Measurements from ENCODE around the gene ZFHX3.
A peak's percentile ranks its signal among the peaks of the same experiment; 100 is the strongest.

Gene ZFHX3

DNA sequence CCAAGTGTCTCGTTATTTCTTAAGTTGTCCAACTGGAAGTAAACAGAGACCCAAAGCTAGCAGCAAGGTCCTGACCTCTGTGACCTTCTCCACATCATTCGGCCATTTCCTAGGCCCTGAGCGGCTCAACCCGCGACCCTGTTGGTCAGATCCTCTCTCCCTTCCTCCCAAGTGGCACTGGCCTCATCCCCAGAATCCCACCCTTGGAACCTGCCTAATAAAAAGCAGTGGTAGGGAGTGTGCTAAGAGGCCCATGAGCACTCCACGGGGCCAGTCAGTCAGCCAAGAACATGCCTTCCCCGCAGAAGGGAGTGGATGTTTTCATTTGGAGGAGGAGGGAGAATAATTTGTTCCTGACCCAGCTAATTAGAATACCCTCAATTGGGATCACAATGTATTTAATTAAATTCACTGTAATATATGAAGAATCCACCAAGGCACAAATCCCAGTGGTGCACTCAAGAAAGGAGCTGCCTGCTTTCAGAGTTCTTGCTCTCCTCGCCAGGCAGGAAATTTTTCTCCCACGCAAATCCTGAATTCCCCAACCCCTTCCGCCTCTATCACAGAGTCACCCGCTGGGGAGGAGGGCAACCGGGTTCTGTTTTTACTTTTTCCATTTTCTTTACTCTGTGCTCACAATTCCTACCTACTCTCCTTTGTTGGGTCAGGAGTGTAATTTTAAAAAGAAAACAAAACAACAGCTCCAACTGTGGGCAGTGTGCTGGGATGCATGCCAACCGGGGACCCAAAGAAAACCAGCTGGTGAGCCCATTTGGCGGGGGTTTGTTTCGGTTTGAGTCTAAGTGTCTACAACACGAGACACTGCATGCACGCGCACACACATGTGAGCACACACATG, 153.4 kb downstream of the ZFHX3 start:
- DNase-seq, result no peak

DNA sequence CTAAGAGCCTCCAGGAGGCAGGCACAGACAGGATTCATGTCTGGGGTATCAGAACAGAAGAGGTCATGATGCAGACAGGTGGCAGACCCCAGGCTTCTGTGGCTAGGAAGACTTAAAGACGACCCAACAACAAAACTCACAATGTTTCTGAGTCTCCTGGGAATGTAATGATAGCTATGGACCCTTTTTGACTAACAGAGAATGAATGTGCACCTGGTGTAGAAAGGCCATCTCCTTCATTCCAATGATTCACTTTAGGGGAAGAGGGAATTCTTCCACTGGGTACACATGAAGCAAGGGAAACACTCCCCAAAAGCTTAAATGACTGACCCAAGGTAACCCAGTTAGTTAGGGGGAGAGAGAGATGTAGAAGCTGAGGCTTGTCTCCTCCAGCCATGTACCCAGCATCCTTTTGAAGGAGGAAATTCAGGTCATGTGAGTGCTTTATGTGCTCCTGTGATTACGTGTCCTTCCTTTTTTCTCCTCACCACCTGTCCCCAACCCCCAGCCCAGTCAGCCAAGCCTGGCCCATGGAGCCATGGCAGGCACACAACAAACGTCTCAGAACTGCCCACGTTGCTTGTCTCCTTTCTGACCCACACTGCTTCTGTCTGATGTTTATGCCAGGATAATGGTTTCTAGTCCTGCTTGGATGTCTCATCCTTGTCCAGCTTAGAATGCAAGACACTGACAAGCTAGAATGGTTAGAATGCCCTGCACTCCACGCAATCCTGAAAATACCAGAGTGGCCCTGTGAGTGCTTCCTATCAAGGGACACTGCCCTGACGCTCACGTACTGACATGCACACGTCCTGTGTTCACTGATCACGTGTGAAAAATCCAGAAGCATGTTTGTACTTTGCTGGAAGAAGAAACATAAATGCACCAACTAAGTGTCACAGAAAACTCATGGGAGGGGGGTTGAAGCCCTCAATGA, 156.4 kb downstream of the ZFHX3 start:
- DNase-seq, result no peak

- DNase-seq, result no peak
These were observed 157.3 kb downstream of the ZFHX3 start for GRCh38 chr16:72890587-72890986.

DNA sequence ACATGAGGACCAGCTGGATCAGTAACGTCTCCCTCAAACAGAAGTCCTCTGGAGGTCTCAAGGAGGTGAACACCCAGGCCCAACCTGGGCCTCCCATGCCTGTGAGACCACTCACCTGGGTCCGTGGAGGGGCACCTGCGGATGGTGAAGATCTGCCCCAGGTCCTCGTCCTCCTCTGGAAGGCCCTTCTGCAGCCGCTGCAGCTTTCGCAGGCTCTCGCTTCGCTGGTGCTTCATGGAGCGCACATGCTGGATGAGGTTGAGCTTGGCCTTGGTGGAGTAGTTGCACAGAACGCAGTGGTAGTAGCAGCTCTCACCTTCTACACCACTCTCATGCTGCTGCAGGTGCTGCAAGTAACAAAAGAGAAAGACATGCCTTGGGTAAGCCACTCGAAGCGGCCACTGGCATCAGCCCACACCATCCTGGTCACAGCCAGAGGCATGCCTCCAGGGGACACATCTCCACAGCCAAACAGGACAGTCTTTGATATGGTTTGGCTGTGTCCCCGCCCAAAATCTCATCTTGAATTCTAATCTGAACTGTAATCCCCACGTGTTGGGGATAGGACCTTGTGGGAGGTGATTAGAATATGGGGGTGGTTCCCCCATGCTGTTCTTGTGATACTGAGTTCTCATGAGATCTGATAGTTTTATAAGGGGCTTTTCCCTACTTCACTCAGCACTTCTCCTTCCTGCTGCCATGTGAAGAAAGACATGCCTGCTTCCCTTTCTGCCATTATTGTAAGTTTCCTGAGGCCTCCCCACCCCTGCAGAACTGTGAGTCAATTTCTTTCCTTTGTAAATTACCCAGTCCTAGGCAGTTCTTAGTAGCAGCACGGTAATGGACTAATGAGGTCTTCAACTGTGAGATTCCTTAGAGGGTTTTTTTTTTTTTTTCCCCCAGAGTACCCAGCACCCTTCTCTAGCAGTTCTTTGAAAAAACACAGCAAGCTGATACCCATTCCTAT, 158.0 kb downstream of the ZFHX3 start:
- no peak for DNase-seq

GRCh38 chr16:72887537-72887936, 160.4 kb downstream of the ZFHX3 start:
- DNase-seq, result no peak

DNA sequence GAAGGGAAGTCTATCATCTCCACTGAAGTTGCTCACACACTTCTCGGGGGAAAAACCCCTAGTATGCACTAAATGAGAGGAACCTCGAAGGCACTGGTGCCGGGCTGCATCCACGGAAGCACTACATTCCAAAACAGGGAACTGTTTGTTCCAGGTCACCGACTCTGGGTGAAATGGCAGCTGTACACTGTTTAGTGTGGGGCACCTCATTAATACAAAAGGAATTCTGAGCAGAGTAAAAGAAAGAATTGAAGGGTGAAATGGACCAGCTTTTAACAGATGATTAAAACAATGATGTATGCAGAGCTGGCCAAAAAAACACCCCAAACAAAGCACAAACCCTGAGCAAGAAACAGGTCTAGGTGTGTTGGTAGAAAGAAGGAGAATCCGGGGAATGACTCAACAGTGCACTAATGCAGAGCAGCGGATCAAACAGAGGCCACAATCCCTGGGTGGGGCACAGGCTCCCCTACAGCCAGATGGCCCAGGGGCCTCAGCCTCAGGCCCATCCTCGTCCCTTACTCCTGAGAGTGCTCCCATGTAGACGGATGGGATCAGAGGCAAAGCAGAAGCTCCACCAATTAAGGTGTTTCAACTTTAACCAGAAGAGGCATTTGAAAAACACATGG, 161.5 kb downstream of the ZFHX3 start:
- no peak for DNase-seq

GRCh38 chr16:72884573-72884972, 163.4 kb downstream of the ZFHX3 start:
- DNase-seq, result peak; percentile 79

DNA sequence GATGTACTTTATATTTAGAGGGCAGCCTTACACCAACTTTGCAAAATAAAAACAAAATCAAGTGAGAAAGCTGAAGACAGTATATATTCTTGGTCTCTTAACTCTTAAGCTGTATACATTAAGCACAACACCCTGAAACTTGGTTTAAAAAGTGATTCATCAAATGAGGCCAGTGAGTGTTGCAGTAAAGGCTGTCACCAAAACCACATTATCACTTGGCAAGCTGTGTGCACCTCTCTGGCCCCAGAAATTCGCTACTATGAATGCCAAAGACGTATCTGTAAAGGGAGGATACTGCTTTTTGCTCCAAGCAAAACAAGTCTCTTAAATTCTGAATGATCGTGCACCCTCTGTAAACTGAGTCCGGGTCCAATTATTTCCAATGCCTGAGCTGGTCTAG, 163.9 kb downstream of the ZFHX3 start:
- DNase-seq, result no peak

- no peak for DNase-seq
These were observed 168.1 kb downstream of the ZFHX3 start for GRCh38 chr16:72879846-72880245.

- DNase-seq, result no peak
These were observed 169.3 kb downstream of the ZFHX3 start for GRCh38 chr16:72878301-72879269.

GRCh38 chr16:72877374-72878028, 170.4 kb downstream of the ZFHX3 start:
- no peak for DNase-seq

DNA sequence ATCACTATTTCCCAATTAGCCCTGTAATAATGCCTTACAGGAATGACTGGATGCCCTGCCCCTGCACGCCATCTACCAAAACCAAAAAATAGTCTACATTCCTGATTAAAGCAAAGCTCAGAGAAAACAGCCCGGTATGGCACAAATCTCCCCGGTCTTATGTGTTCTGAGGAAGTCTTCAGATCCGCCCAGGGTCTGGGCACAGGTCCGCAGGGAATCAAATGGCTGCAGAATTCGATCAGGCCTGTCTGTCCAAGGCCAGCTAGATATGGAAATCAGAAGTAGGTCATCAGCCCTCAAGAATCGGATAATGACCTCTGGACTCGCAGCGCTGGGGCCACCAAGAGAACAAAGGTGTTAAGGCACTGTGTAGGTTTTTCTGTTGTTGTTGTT, 171.0 kb downstream of the ZFHX3 start:
- no peak for DNase-seq

GRCh38 chr16:72876221-72876620, 171.7 kb downstream of the ZFHX3 start:
- no peak for DNase-seq

GRCh38 chr16:72875291-72876031, 172.5 kb downstream of the ZFHX3 start:
- DNase-seq, result no peak

GRCh38 chr16:72873853-72874252, 174.1 kb downstream of the ZFHX3 start:
- no peak for DNase-seq

DNA sequence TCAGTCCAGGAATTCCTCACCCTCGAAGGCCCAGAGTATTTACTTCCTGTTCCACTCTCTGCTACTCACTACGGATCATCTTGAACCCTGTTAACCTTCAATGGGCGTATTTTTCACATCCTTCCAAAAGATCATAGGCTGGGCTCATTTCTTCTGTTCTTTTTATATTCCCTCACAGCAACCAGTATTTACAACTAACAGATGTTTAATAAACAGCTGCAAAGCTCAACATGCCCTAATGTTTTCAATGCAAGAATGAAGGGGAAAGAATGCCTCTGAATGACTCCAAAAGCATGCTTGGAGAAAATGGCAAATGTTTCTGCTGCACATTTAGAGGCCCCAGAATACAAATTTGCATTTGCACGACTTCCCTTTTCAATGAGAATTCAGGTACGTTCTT, 174.9 kb downstream of the ZFHX3 start:
- no peak for DNase-seq

GRCh38 chr16:72865835-72866234, 182.1 kb downstream of the ZFHX3 start:
- no peak for DNase-seq

GRCh38 chr16:72865258-72865657, 182.7 kb downstream of the ZFHX3 start:
- no peak for DNase-seq

- no peak for DNase-seq
These were observed 183.6 kb downstream of the ZFHX3 start for GRCh38 chr16:72864130-72864833.
